HepG2 (cell line): ENCODE data around the gene SH2D3A. TPM values are rescaled to one million over a fixed set of nuclear protein-coding genes. Genes with fewer than 3 reads are reported as not detected.

Source experiments
- BORCS8-MEF2B ChIP-seq: sonication (generic); formaldehyde crosslinking; IDR thresholded peaks from 2 replicates; pipeline ENCODE4 v1.8.0; 2022; ENCODE audit warnings: mild to moderate bottlenecking, missing genetic modification reagents
- CCDC6 ChIP-seq: sonication (generic); formaldehyde crosslinking; IDR thresholded peaks from 2 replicates; pipeline ENCODE4 v1.8.1; 2022; ENCODE audit warnings: mild to moderate bottlenecking, missing genetic modification reagents, moderate library complexity
- CHCHD3 ChIP-seq: sonication (generic); formaldehyde crosslinking; IDR thresholded peaks from 2 replicates; pipeline ENCODE4 v1.8.0; 2022; ENCODE audit warnings: mild to moderate bottlenecking, missing genetic modification reagents, moderate library complexity
- FOXO1 ChIP-seq: sonication (generic); formaldehyde crosslinking; IDR thresholded peaks from 2 replicates; pipeline ENCODE4 v1.4.0; 2020; ENCODE audit warnings: missing genetic modification reagents
- HNRNPUL1 ChIP-seq: fragments of 200-400 bp; formaldehyde crosslinking; IDR thresholded peaks from 2 replicates; pipeline ENCODE4 v1.6.1; 2017; ENCODE audit warnings: low read depth, mild to moderate bottlenecking, low read length, moderate library complexity
- KDM3A ChIP-seq: IDR thresholded peaks from 2 replicates; pipeline ENCODE4 v1.6.1; 2018; ENCODE audit warnings: low read depth, missing compliant biosample characterization
- MED13 ChIP-seq: sonication (generic); formaldehyde crosslinking; IDR thresholded peaks from 2 replicates; pipeline ENCODE4 v1.5.0; 2020; ENCODE audit warnings: missing genetic modification reagents
- NONO ChIP-seq, 2 experiments: fragments of 450-650 bp in 1 of 2; sonication (generic) in 1 of 2; formaldehyde crosslinking in 1 of 2; IDR thresholded peaks in 1 of 2; conservative IDR thresholded peaks in 1 of 2; 2 replicates each; pipeline versions ENCODE4 v1.6.1 to v1.8.0; 2017 to 2022; ENCODE audit warnings: mild to moderate bottlenecking in 1 of 2, missing genetic modification reagents in 1 of 2, moderate library complexity in 1 of 2
- RXRA ChIP-seq: sonication (generic); formaldehyde crosslinking; IDR thresholded peaks from 2 replicates; pipeline ENCODE4 v1.5.1; 2020; ENCODE audit warnings: missing genetic modification reagents
- YY1 ChIP-seq: IDR thresholded peaks from 2 replicates; pipeline ENCODE4 v1.6.1; 2011; ENCODE audit warnings: low read length, low read depth, moderate library complexity, mild to moderate bottlenecking; ENCODE audit not compliant: insufficient read depth, insufficient replicate concordance
- ZNF225 ChIP-seq: sonication (generic); formaldehyde crosslinking; IDR thresholded peaks from 2 replicates; pipeline ENCODE4 v1.4.0; 2020; ENCODE audit warnings: mild to moderate bottlenecking, missing genetic modification reagents
- ZNF431 ChIP-seq: sonication (generic); formaldehyde crosslinking; IDR thresholded peaks from 2 replicates; pipeline ENCODE4 v1.9.0; 2022; ENCODE audit warnings: missing genetic modification reagents, low read depth, mild to moderate bottlenecking, borderline replicate concordance
- ZNF550 ChIP-seq: sonication (generic); formaldehyde crosslinking; IDR thresholded peaks from 2 replicates; pipeline ENCODE4 v1.4.0; 2020; ENCODE audit warnings: mild to moderate bottlenecking, missing genetic modification reagents, borderline replicate concordance
- ZNF607 ChIP-seq: sonication (generic); formaldehyde crosslinking; IDR thresholded peaks from 2 replicates; pipeline ENCODE4 v1.5.1; 2020; ENCODE audit warnings: missing genetic modification reagents, mild to moderate bottlenecking, borderline replicate concordance
- ZNF737 ChIP-seq: sonication (generic); formaldehyde crosslinking; IDR thresholded peaks from 2 replicates; pipeline ENCODE4 v1.5.0; 2020; ENCODE audit warnings: missing genetic modification reagents, mild to moderate bottlenecking, borderline replicate concordance
- ZSCAN9 ChIP-seq: IDR thresholded peaks from 2 replicates; pipeline ENCODE4 v1.6.1; 2016; ENCODE audit warnings: borderline replicate concordance
- polyA plus RNA-seq, 8 experiments: library from polyadenylated mRNA; depleted of rRNA in 3 of 8; stranded (reverse) in 7 of 8; unstranded in 1 of 8; fragments of >200 nt; fragmentation: Illumina TruSeq in 4 of 8; extraction: Trizol in 4 of 8; gene quantifications; 2 replicates each; pipeline versions ENCODE4 v1.2.1 to v1.2.3, GENCODE V29; 2011 to 2016; ENCODE audit warnings: low read depth in 4 of 8, missing spikeins in 1 of 8, mixed read lengths in 1 of 8; ENCODE audit not compliant: insufficient read depth in 1 of 8
- total RNA-seq, 5 experiments: library from RNA; depleted of rRNA; stranded (reverse); fragments of >200 nt; fragmentation: Illumina TruSeq; extraction: Trizol; gene quantifications; 2 replicates each; pipeline ENCODE4 v1.2.3, GENCODE V29; 2016; ENCODE audit warnings: low read depth in 1 of 5
- TF ChIP-seq, protein P1 (sequence below): fragments of 450-650 bp; IDR thresholded peaks from 2 replicates; pipeline ENCODE4 v1.6.1; 2017
- TF ChIP-seq, protein P2 (sequence below): sonication (generic); formaldehyde crosslinking; IDR thresholded peaks from 2 replicates; pipeline ENCODE4 v1.5.0; 2020; ENCODE audit warnings: missing genetic modification reagents
- TF ChIP-seq, protein P3 (sequence below): IDR thresholded peaks from 2 replicates; pipeline ENCODE4 v1.6.1; 2016
- TF ChIP-seq, protein P4 (sequence below): sonication (generic); formaldehyde crosslinking; conservative IDR thresholded peaks from 2 replicates; pipeline ENCODE4 v1.4.0; 2020; ENCODE audit warnings: missing genetic modification reagents
- TF ChIP-seq, protein P5 (sequence below): sonication (generic); formaldehyde crosslinking; IDR thresholded peaks from 2 replicates; pipeline ENCODE4 v1.5.1; 2020; ENCODE audit warnings: missing genetic modification reagents, mild to moderate bottlenecking, borderline replicate concordance
- TF ChIP-seq, protein P6 (sequence below): IDR thresholded peaks from 2 replicates; pipeline ENCODE4 v1.6.1; 2016; ENCODE audit warnings: mild to moderate bottlenecking, missing biosample characterization, missing genetic modification reagents

The SH2D3A gene
- total and polyA plus RNA-seq, 2 of the 13 experiments (the other 11 are each of a cell fraction or from before 2014, with no cell fraction given) = 1.0 to 2.2 TPM

DNA sequence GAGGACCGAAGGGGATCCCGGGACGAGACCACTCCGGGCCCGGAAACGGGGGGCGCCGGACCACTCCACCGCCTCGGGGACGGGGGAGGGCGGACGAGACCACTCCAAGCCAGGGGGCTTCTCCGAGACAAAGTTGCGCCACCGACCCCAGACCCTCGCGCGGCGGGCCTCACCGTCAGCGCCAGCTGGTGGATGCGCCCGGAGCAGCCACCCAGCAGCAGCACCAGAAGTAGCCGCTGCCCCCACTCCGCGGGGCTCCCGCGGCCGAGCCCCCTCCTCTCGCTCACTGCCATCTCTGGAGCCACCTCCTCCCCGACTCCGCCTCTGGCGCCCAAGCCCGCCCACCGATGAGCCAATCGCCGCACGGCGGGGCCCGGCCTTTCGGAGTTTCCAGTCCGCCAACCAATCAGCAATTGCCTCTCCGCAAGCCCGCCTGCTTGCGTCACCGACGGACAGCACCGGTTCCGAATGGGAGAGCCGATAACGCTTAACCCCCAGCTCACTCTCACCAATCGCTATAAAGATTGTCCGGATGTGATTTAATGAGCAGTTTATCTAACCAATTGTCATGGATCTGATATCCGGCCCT, 29.9 kb downstream of the SH2D3A start, which contains the start of gene GPR108 (continued):
- TF ChIP-seq, protein P1, sequence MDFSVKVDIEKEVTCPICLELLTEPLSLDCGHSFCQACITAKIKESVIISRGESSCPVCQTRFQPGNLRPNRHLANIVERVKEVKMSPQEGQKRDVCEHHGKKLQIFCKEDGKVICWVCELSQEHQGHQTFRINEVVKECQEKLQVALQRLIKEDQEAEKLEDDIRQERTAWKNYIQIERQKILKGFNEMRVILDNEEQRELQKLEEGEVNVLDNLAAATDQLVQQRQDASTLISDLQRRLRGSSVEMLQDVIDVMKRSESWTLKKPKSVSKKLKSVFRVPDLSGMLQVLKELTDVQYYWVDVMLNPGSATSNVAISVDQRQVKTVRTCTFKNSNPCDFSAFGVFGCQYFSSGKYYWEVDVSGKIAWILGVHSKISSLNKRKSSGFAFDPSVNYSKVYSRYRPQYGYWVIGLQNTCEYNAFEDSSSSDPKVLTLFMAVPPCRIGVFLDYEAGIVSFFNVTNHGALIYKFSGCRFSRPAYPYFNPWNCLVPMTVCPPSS = no peak
- TF ChIP-seq NONO (IDR thresholded peaks at IDR 0.05) (0 out of 2 replicates have a peak, but pooled peaks have one; percentile 25), NONO (CRISPR knock-in tag; conservative IDR thresholded peaks at IDR 0.05) (no peak; the same call in none of the 2 replicates), KDM3A (CRISPR knock-in tag) (no peak), BORCS8-MEF2B (0 out of 2 replicates have a peak, but pooled peaks have one; percentile 27), YY1 (peak; percentile 44), HNRNPUL1 (no peak), ZNF225 (CRISPR knock-in tag) (no peak; the same call in 1 of the 2 replicates), ZSCAN9 (CRISPR knock-in tag) (no peak; the same call in 1 of the 2 replicates), ZNF737 (CRISPR knock-in tag) (no peak), ZNF607 (CRISPR knock-in tag) (peak; percentile 12; the same call in 1 of the 2 replicates), CHCHD3 (no peak), MED13 (CRISPR knock-in tag) (no peak), ZNF550 (CRISPR knock-in tag) (no peak), ZNF431 (CRISPR knock-in tag) (no peak), FOXO1 (CRISPR knock-in tag) (no peak), RXRA (0 out of 2 replicates have a peak, but pooled peaks have one; percentile 30), CCDC6 (CRISPR knock-in tag) (no peak; the same call in 1 of the 2 replicates)
- TF ChIP-seq, protein P2, sequence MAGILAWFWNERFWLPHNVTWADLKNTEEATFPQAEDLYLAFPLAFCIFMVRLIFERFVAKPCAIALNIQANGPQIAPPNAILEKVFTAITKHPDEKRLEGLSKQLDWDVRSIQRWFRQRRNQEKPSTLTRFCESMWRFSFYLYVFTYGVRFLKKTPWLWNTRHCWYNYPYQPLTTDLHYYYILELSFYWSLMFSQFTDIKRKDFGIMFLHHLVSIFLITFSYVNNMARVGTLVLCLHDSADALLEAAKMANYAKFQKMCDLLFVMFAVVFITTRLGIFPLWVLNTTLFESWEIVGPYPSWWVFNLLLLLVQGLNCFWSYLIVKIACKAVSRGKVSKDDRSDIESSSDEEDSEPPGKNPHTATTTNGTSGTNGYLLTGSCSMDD (CRISPR knock-in tag) = no peak
- TF ChIP-seq, protein P3, sequence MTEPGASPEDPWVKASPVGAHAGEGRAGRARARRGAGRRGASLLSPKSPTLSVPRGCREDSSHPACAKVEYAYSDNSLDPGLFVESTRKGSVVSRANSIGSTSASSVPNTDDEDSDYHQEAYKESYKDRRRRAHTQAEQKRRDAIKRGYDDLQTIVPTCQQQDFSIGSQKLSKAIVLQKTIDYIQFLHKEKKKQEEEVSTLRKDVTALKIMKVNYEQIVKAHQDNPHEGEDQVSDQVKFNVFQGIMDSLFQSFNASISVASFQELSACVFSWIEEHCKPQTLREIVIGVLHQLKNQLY (CRISPR knock-in tag) = no peak
- TF ChIP-seq, protein P4, sequence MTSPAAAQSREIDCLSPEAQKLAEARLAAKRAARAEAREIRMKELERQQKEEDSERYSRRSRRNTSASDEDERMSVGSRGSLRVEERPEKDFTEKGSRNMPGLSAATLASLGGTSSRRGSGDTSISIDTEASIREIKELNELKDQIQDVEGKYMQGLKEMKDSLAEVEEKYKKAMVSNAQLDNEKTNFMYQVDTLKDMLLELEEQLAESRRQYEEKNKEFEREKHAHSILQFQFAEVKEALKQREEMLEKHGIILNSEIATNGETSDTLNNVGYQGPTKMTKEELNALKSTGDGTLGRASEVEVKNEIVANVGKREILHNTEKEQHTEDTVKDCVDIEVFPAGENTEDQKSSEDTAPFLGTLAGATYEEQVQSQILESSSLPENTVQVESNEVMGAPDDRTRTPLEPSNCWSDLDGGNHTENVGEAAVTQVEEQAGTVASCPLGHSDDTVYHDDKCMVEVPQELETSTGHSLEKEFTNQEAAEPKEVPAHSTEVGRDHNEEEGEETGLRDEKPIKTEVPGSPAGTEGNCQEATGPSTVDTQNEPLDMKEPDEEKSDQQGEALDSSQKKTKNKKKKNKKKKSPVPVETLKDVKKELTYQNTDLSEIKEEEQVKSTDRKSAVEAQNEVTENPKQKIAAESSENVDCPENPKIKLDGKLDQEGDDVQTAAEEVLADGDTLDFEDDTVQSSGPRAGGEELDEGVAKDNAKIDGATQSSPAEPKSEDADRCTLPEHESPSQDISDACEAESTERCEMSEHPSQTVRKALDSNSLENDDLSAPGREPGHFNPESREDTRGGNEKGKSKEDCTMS (CRISPR knock-in tag) = no peak
- TF ChIP-seq, protein P5, sequence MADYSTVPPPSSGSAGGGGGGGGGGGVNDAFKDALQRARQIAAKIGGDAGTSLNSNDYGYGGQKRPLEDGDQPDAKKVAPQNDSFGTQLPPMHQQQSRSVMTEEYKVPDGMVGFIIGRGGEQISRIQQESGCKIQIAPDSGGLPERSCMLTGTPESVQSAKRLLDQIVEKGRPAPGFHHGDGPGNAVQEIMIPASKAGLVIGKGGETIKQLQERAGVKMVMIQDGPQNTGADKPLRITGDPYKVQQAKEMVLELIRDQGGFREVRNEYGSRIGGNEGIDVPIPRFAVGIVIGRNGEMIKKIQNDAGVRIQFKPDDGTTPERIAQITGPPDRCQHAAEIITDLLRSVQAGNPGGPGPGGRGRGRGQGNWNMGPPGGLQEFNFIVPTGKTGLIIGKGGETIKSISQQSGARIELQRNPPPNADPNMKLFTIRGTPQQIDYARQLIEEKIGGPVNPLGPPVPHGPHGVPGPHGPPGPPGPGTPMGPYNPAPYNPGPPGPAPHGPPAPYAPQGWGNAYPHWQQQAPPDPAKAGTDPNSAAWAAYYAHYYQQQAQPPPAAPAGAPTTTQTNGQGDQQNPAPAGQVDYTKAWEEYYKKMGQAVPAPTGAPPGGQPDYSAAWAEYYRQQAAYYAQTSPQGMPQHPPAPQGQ = no peak
- TF ChIP-seq, protein P6, sequence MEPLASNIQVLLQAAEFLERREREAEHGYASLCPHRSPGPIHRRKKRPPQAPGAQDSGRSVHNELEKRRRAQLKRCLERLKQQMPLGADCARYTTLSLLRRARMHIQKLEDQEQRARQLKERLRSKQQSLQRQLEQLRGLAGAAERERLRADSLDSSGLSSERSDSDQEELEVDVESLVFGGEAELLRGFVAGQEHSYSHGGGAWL (CRISPR knock-in tag) = 0 out of 2 replicates have a peak, but pooled peaks have one; percentile 52
